Endothelial cell of umbilical vein (primary cell): ENCODE results near the gene FLRT2. TPM values are rescaled to one million over a fixed set of nuclear protein-coding genes. Genes with fewer than 3 reads are reported as not detected.
A peak's percentile ranks its signal among the peaks of the same experiment; 100 is the strongest.

ENCODE experiments used
- BruUV-seq: library from RNA; stranded (reverse); fragments of 400-500 nt; replicated peaks from 2 replicates; lab custom pipeline; 2021; lab: Mats Ljungman, UMichigan
- CTCF ChIA-PET: fragments of 300-600, 350-600 bp; sonication (Branson Sonifier 250); formaldehyde crosslinking; loops from one replicate; lab custom pipeline; 2021; ENCODE audit warnings: antibody characterized with exemption, inconsistent platforms; lab: Charles Lee
- POLR2A ChIA-PET: fragments of 300-600, 350-600 bp; sonication (Branson Sonifier 250); formaldehyde crosslinking; loops from one replicate; lab custom pipeline; 2021; ENCODE audit warnings: antibody characterized with exemption, inconsistent platforms; lab: Charles Lee
- DNase-seq: peaks from one replicate; pipeline ENCODE4 v3.0.0-alpha.2; 2011; ENCODE audit warnings: low read depth, low spot score
- FAIRE-seq: peaks from 2 replicates; lab custom pipeline; 2011; peaks lifted over from hg19 to GRCh38; lab: Jason Lieb, UNC
- H2AFZ ChIP-seq: 2 replicates; pipeline ENCODE4 v1.6.0; 2012; ENCODE audit warnings: low read depth, low read length, control low read depth, inconsistent platforms
- H3K27ac ChIP-seq: 2 replicates; pipeline ENCODE4 v1.5.1; 2011; ENCODE audit warnings: low read depth, mild to moderate bottlenecking, control low read depth, low read length, moderate library complexity; ENCODE audit not compliant: insufficient read depth
- H3K27me3 ChIP-seq, 2 experiments: 2 replicates each; pipeline versions ENCODE4 v1.6.0 to v1.6.1; 2011; ENCODE audit warnings: low read length in 2 of 2, mixed read lengths in 1 of 2; ENCODE audit not compliant: control insufficient read depth in 2 of 2, insufficient read depth in 2 of 2
- H3K36me3 ChIP-seq, 2 experiments: 2 replicates in 1 of 2; 3 replicates in 1 of 2; pipeline ENCODE4 v1.5.1; 2011; ENCODE audit warnings: low read length in 2 of 2, mild to moderate bottlenecking in 1 of 2, moderate library complexity in 1 of 2; ENCODE audit not compliant: control insufficient read depth in 2 of 2, insufficient read depth in 2 of 2; ENCODE audit errors: extremely low read depth in 1 of 2
- H3K4me1 ChIP-seq: 3 replicates; pipeline ENCODE4 v1.5.1; 2011; ENCODE audit warnings: mild to moderate bottlenecking, low read length; ENCODE audit not compliant: control insufficient read depth, insufficient read depth; ENCODE audit errors: extremely low read depth
- H3K4me2 ChIP-seq: 2 replicates; pipeline ENCODE4 v1.6.1; 2011; ENCODE audit warnings: low read length, control low read depth, mixed read lengths; ENCODE audit not compliant: insufficient read depth
- H3K4me3 ChIP-seq, 3 experiments: fragments of 200-600 bp in 1 of 3; sonication (generic), shearing (Covaris generic) in 1 of 3; replicated peaks in 1 of 3; 2 replicates each; pipeline ENCODE4 v1.5.1; 2011 to 2016; ENCODE audit warnings: control low read depth in 3 of 3, low read length in 3 of 3, mild to moderate bottlenecking in 2 of 3, inconsistent platforms in 1 of 3, low read depth in 1 of 3, moderate library complexity in 1 of 3; ENCODE audit not compliant: insufficient read depth in 1 of 3
- H3K79me2 ChIP-seq: 2 replicates; pipeline ENCODE4 v1.6.0; 2012; ENCODE audit warnings: low read length, inconsistent platforms; ENCODE audit not compliant: control insufficient read depth, insufficient read depth
- H3K9ac ChIP-seq: replicated peaks from 2 replicates; pipeline ENCODE3; 2011; ENCODE audit warnings: low read length, control low read depth; ENCODE audit not compliant: insufficient read depth; ENCODE audit errors: extremely low read depth
- H3K9me1 ChIP-seq: replicated peaks from 3 replicates; pipeline ENCODE4 v1.6.0; 2011; ENCODE audit warnings: mild to moderate bottlenecking, low read length; ENCODE audit not compliant: control insufficient read depth, insufficient read depth; ENCODE audit errors: extremely low read depth
- H3K9me3 ChIP-seq: replicated peaks from 2 replicates; pipeline ENCODE4 v1.5.1; 2012; ENCODE audit warnings: low read length, inconsistent platforms; ENCODE audit not compliant: control insufficient read depth, insufficient read depth
- H4K20me1 ChIP-seq: replicated peaks from 2 replicates; pipeline ENCODE3; 2011; ENCODE audit warnings: mild to moderate bottlenecking, low read length; ENCODE audit not compliant: control insufficient read depth, insufficient read depth; ENCODE audit errors: extremely low read depth
- CTCF ChIP-seq, 2 donors: IDR thresholded peaks; 1 replicate in 1 of 2; 2 replicates in 1 of 2; pipeline ENCODE4 v1.5.1; 2011; ENCODE audit warnings: low read length in 2 of 2, mild to moderate bottlenecking in 2 of 2, moderate library complexity in 2 of 2, control low read depth in 1 of 2, inconsistent platforms in 1 of 2, low read depth in 1 of 2; ENCODE audit not compliant: insufficient read depth in 1 of 2; ENCODE audit errors: extremely low read depth in 1 of 2
- GATA2 ChIP-seq: IDR thresholded peaks from 2 replicates; pipeline ENCODE4 v1.7.0; 2011; ENCODE audit warnings: low read depth, mild to moderate bottlenecking, moderate library complexity, mixed read lengths, low read length; ENCODE audit not compliant: insufficient read length, insufficient read depth
- MYC ChIP-seq: IDR thresholded peaks from one replicate; pipeline ENCODE4 v1.6.1; 2011; ENCODE audit warnings: mild to moderate bottlenecking, low read depth, low read length
- POLR2A ChIP-seq: IDR thresholded peaks from 2 replicates; pipeline ENCODE4 v1.6.1; 2012; ENCODE audit warnings: low read depth, mild to moderate bottlenecking, control low read depth, low read length
- POLR2AphosphoS5 ChIP-seq: IDR thresholded peaks from 2 replicates; pipeline ENCODE4 v1.6.1; 2012; ENCODE audit warnings: low read depth, mild to moderate bottlenecking, control low read depth, low read length, moderate library complexity; ENCODE audit not compliant: insufficient read depth
- dilution Hi-C: fragments of 300-500 bp; cut with MboI; formaldehyde crosslinking; loops from one replicate; pipeline ENCODE4 v1.15.0; 2019; ENCODE audit warnings: low sequenced_read_pairs; ENCODE audit not compliant: extremely low pct_ligation_motif_present
- intact Hi-C: fragments of 100-400 bp; cut with micrococcal nuclease; formaldehyde crosslinking; loops from one replicate; pipeline ENCODE4 v1.10.0; 2022
- polyA plus RNA-seq, 4 experiments: library from polyadenylated mRNA; depleted of rRNA in 3 of 4; stranded (reverse) in 3 of 4; unstranded in 1 of 4; fragments of >200 nt; gene quantifications; 2 replicates each; pipeline versions ENCODE4 v1.2.1 to v1.2.3, GENCODE V29; 2011 to 2012; ENCODE audit warnings: missing spikeins in 1 of 4
- total RNA-seq: library from RNA; stranded (reverse); gene quantifications from 2 replicates; pipeline ENCODE4 v1.2.3, GENCODE V29; 2021

Gene FLRT2
- total and polyA plus RNA-seq, 2 donors (not counting 3 experiments of a cell fraction or from before 2014, with no cell fraction given) = 202 to 229 TPM

GRCh38 chr14:85530626-85531025, 682 bp downstream of the FLRT2 start:
- peak overlapping the region; percentile 97 for H3K4me2 ChIP-seq
- H3K4me3 ChIP-seq = peak overlapping the region; percentile 38 to 94 (median 93)
- TSS peak; percentile 3 for BruUV-seq
- peak overlapping the region; percentile 97 for H3K9ac ChIP-seq
- DNase-seq (no peak), FAIRE-seq (no peak)
- TF ChIP-seq POLR2A (no peak), MYC (no peak), GATA2 (no peak), POLR2AphosphoS5 (no peak)
- H3K27me3 ChIP-seq = no peaks in the 10 kb centered on the region
- ChIA-PET POLR2A (interaction anchor here (1.0 to 5.1 kb wide), 9 partner anchors 14 to 1555 kb away, joined by 3 to 31 read pairs (median 6); no protein-coding TSS in a partner anchor), CTCF (interaction anchor here (1.3 to 4.0 kb wide), 6 partner anchors 56 to 1524 kb away, joined by 3 to 24 read pairs (median 11); no protein-coding TSS in a partner anchor)
- H3K27ac ChIP-seq = peak overlapping the region; percentile 93
- peaks cover 33% of the 10 kb centered on the region for H3K79me2 ChIP-seq
- H4K20me1 ChIP-seq = no peaks in the 10 kb centered on the region
- no peaks in the 10 kb centered on the region for H3K9me1 ChIP-seq
- intact Hi-C loops (loop anchor here (1.0 to 10.0 kb wide), 5 partner anchors 527 to 1406 kb away; no protein-coding TSS in a partner anchor), dilution Hi-C loops (no loop called here)
- no peaks in the 10 kb centered on the region for H3K36me3 ChIP-seq
- no peaks in the 10 kb centered on the region for H3K9me3 ChIP-seq
- peak overlapping the region; percentile 27 for H2AFZ ChIP-seq
- H3K4me1 ChIP-seq = peaks cover 25% of the 10 kb centered on the region

- no peaks in the 10 kb centered on the region for H3K36me3 ChIP-seq
- intact Hi-C loops = loop anchor here (1.0 to 10.0 kb wide), 5 partner anchors 526 to 1406 kb away; no protein-coding TSS in a partner anchor
- H3K27me3 ChIP-seq = no peaks in the 10 kb centered on the region
- peak overlapping the region; percentile 97 for H3K4me2 ChIP-seq
- CTCF ChIA-PET = interaction anchor here (0.6 to 1.9 kb wide), 2 partner anchors 525 to 1556 kb away, joined by 3 to 4 read pairs; no protein-coding TSS in a partner anchor
- H3K27ac ChIP-seq = peak overlapping the region; percentile 93
- no peaks in the 10 kb centered on the region for H4K20me1 ChIP-seq
- H3K9me1 ChIP-seq = no peaks in the 10 kb centered on the region
- peaks cover 29% of the 10 kb centered on the region for H3K4me1 ChIP-seq
- peak overlapping the region; percentile 27 for H2AFZ ChIP-seq
- peak overlapping the region; percentile 38 to 94 (median 93) for H3K4me3 ChIP-seq
- TF ChIP-seq GATA2 (peak; percentile 26), CTCF (IDR thresholded peaks at IDR 0.05; ENCODE audit: extremely low read depth in 1 of 2, insufficient read depth in 1 of 2, low read depth in 1 of 2, low read length in 2 of 2) (no peak)
- H3K9ac ChIP-seq = peak overlapping the region; percentile 97
- DNase-seq (peak; percentile 88), FAIRE-seq (peak; percentile 38)
- POLR2A ChIA-PET = interaction anchor here (1.0 to 5.1 kb wide), 8 partner anchors 14 to 1555 kb away, joined by 3 to 31 read pairs (median 6); no protein-coding TSS in a partner anchor
- H3K9me3 ChIP-seq = no peaks in the 10 kb centered on the region
- dilution Hi-C loops = no loop called here
- H3K79me2 ChIP-seq = peaks cover 35% of the 10 kb centered on the region
- BruUV-seq = no TSS peak
Measured at GRCh38 chr14:85531141-85531586, 1.2 kb downstream of the FLRT2 start.
